Progenitor cell of endocrine pancreas (in vitro differentiated cells): ENCODE measurements around the gene DOLK. TPM values are rescaled to one million over a fixed set of nuclear protein-coding genes. Genes with fewer than 3 reads are reported as not detected.
"Not testable (repeated sequence)": the region's sequence is repeated elsewhere in the genome, so short reads cannot be mapped to it uniquely, and the experiment has no call there.

Experiments used
- DNase-seq: peaks from one replicate; pipeline ENCODE4 v3.0.0; 2021; ENCODE audit warnings: low spot score; ENCODE audit not compliant: unreplicated experiment
- H3K27ac Mint-ChIP-seq: 2 replicates; pipeline ENCODE4 v1.8.0; 2021; ENCODE audit warnings: mild to moderate bottlenecking, moderate library complexity, mixed read lengths
- H3K27me3 Mint-ChIP-seq: 2 replicates; pipeline ENCODE4 v1.8.0; 2021; ENCODE audit warnings: mixed read lengths
- H3K36me3 Mint-ChIP-seq: 2 replicates; pipeline ENCODE4 v1.8.0; 2022; ENCODE audit warnings: mixed read lengths; ENCODE audit not compliant: insufficient read depth
- H3K4me1 Mint-ChIP-seq: 2 replicates; pipeline ENCODE4 v1.8.0; 2021; ENCODE audit warnings: low read depth, mixed read lengths
- H3K4me3 Mint-ChIP-seq: 2 replicates; pipeline ENCODE4 v1.8.0; 2021; ENCODE audit warnings: low read depth, mild to moderate bottlenecking, moderate library complexity, mixed read lengths
- H3K9me3 Mint-ChIP-seq: 2 replicates; pipeline ENCODE4 v1.8.0; 2021; ENCODE audit warnings: low read depth, mixed read lengths
- total RNA-seq: library from RNA; stranded (reverse); gene quantifications from 2 replicates; pipeline ENCODE4 v1.2.1, GENCODE V29; 2021
- TF ChIP-seq, protein P1 (sequence below): fragments of 200-600 bp; sonication (generic); IDR thresholded peaks from one replicate; pipeline ENCODE4 v1.5.0; 2021; ENCODE audit warnings: antibody characterized with exemption, mild to moderate bottlenecking; ENCODE audit not compliant: unreplicated experiment

DOLK gene
- total RNA-seq, 1 donor from 2014 or later: 16.3 TPM

DNA sequence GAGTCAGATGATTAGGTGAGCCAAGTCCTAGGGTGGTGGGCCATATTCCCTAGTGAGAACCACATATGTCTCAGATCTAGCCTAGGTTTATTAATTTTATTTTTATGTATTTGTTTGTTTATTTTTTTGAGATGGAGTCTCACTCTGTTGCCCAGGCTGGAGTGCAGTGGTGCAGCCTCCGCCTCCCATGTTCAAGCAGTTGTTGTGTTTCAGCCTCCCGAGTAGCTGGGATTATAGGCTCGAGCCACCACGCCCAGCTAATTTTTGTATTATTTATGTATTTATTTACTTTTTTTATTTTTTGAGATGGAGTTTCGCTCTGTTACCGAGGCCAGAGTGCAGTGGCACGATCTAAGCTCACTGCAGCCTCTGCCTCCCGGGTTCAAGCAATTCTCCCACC, 36.1 kb upstream of the DOLK start:
- Mint-ChIP-seq H3K4me1 (no peaks in the 10 kb centered on the region), H3K27ac (no peak overlapping the region), H3K36me3 (peaks cover 34% of the 10 kb centered on the region), H3K9me3 (no peaks in the 10 kb centered on the region), H3K27me3 (no peaks in the 10 kb centered on the region), H3K4me3 (no peak overlapping the region)
- TF ChIP-seq, protein P1, sequence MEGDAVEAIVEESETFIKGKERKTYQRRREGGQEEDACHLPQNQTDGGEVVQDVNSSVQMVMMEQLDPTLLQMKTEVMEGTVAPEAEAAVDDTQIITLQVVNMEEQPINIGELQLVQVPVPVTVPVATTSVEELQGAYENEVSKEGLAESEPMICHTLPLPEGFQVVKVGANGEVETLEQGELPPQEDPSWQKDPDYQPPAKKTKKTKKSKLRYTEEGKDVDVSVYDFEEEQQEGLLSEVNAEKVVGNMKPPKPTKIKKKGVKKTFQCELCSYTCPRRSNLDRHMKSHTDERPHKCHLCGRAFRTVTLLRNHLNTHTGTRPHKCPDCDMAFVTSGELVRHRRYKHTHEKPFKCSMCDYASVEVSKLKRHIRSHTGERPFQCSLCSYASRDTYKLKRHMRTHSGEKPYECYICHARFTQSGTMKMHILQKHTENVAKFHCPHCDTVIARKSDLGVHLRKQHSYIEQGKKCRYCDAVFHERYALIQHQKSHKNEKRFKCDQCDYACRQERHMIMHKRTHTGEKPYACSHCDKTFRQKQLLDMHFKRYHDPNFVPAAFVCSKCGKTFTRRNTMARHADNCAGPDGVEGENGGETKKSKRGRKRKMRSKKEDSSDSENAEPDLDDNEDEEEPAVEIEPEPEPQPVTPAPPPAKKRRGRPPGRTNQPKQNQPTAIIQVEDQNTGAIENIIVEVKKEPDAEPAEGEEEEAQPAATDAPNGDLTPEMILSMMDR: no peak
- DNase-seq: no peak

DNA sequence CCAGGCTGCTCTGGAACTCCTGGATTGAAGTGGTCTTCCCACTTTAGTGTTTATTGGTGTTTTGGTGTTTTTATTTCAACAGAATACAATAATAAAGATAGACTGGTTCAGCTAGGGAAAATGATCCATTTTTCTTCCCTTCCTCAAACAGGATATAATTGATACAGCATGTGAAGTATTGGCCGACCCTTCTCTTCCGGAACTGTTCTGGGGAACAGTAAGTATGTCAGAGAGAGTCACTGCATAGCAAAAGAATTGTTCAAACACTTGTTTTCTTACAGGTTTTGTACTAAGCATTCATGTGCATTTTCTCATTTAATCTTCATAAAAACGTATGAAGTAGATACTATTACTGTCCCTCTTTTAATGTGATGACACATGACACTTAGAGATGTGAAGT, 31.7 kb upstream of the DOLK start:
- H3K27ac Mint-ChIP-seq: no peak overlapping the region
- peaks cover 32% of the 10 kb centered on the region for H3K36me3 Mint-ChIP-seq
- no peak for DNase-seq
- no peaks in the 10 kb centered on the region for H3K4me1 Mint-ChIP-seq
- no peak overlapping the region for H3K4me3 Mint-ChIP-seq
- TF ChIP-seq, protein P1: no peak
- no peaks in the 10 kb centered on the region for H3K9me3 Mint-ChIP-seq
- no peaks in the 10 kb centered on the region for H3K27me3 Mint-ChIP-seq

DNA sequence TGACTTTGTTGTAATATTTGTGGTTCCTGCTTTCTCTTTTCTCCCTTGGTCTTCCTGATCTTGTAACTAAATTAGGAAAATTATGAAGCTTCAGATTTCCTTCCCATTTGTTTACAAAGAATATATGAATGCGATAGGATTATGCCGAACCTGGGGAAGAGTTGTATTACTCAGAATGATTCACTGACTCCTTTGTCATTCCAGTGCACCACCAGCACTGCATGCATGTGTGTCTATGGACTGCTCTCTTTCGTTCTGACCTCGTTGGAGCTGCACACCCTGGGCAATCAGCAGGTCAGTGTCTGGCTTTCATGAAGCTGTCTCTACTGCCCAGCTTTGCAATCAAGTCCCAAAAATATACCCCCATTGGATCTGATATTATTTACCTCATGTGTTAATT, 25.6 kb upstream of the DOLK start:
- no peak for DNase-seq
- Mint-ChIP-seq H3K27me3 (no peaks in the 10 kb centered on the region), H3K4me1 (no peaks in the 10 kb centered on the region), H3K27ac (no peak overlapping the region), H3K9me3 (no peaks in the 10 kb centered on the region), H3K4me3 (no peak overlapping the region), H3K36me3 (peaks cover 32% of the 10 kb centered on the region)
- TF ChIP-seq, protein P1: no peak

DNA sequence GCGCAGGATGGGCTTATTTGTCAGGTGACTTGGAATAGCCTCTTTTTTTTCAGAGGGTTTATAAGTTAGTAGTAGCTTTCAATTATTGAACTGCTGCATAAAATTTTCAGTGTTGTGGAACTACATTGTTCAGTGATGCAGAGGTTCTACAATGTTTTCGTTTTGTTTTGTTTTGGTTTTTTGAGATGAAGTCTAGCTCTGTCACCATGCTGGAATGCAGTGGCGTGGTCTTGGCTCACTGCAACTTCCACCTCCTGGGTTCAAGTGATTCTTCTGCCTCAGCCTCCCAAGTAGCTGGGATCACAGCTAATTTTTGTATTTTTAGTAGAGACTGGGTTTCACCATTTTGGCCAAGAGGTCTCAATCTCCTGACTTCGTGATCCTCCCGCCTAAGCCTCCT, 22.1 kb upstream of the DOLK start:
- no peaks in the 10 kb centered on the region for H3K4me1 Mint-ChIP-seq
- no peak overlapping the region for H3K4me3 Mint-ChIP-seq
- no peaks in the 10 kb centered on the region for H3K27me3 Mint-ChIP-seq
- no peak overlapping the region for H3K27ac Mint-ChIP-seq
- TF ChIP-seq, protein P1: no peak
- no peak for DNase-seq
- peaks cover 30% of the 10 kb centered on the region for H3K36me3 Mint-ChIP-seq
- H3K9me3 Mint-ChIP-seq: no peaks in the 10 kb centered on the region

DNA sequence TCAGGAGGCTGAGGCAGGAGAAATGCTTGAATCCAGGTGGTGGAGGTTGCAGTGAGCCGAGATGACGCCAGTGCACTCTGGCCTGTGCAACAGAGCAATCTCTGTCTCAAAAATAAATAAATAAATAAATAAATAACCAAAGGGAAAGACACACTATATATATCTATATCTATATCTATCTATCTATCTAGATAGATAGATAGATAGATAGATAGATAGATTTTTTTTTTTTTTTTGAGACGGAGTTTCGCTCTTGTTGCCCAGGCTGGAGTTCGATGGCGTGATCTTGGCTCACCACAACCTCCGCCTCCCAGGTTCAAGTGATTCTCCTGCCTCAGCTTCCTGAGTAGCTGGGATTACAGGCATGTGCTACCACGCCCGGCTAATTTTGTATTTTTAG, 14.0 kb upstream of the DOLK start:
- not testable (repeated sequence) for H3K27me3 Mint-ChIP-seq, DNase-seq, H3K4me1 Mint-ChIP-seq, H3K4me3 Mint-ChIP-seq, H3K27ac Mint-ChIP-seq, H3K9me3 Mint-ChIP-seq
- H3K36me3 Mint-ChIP-seq: peaks cover 17% of the 10 kb centered on the region

DNA sequence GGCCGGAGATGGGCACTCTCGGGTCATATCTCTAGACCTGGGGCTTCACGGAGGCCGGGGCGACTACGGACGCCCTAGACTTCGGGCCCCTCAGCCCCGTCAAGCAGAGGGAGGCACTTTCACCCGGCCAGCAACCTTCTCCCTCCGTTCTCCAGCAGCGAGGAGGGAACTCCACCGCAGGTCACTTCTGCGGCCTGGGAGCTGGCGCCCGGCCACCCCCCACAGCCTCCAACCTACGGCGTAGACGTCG, 201 bp downstream of the DOLK start:
- H3K4me1 Mint-ChIP-seq: peaks cover 12% of the 10 kb centered on the region
- no peak for DNase-seq
- no peaks in the 10 kb centered on the region for H3K27me3 Mint-ChIP-seq
- H3K36me3 Mint-ChIP-seq: peaks cover 7% of the 10 kb centered on the region
- peak overlapping the region; percentile 91 for H3K4me3 Mint-ChIP-seq
- H3K27ac Mint-ChIP-seq: peak overlapping the region; percentile 94
- H3K9me3 Mint-ChIP-seq: no peaks in the 10 kb centered on the region
- TF ChIP-seq, protein P1: no peak
